ENCODE measurements around the gene KBTBD4.
"Not testable (repeated sequence)": the region's sequence is repeated elsewhere in the genome, so short reads cannot be mapped to it uniquely, and the experiment has no call there.

The KBTBD4 gene

GRCh38 chr11:47552566-47553405, 26.0 kb downstream of the KBTBD4 start, which contains the start of gene CELF1:
TSS of gene CELF1 (minus strand) at chr11:47553132. CDS start at chr11:47499523, 53,609 bp downstream.
- peak within 1 kb of the TSS; percentile 86 for H3K4me3 ChIP-seq (ENCODE audit: low read depth, low read length)
- TF ChIP-seq CTCF (IDR thresholded peaks at IDR 0.05; ENCODE audit: low read depth, low read length, missing control alignments) = peak; percentile 65
- in situ Hi-C loops (cut with HindIII; ENCODE audit: low sequenced_read_pairs) = no loop called here
- peak; percentile 57 for DNase-seq (ENCODE audit: low read depth)

- DNase-seq (ENCODE audit: low read depth) = no peak
- no peak for TF ChIP-seq CTCF (IDR thresholded peaks at IDR 0.05; ENCODE audit: low read depth, low read length, missing control alignments)
- H3K4me3 ChIP-seq (ENCODE audit: low read depth, low read length) = peak overlapping the region; percentile 86
- in situ Hi-C loops (cut with HindIII; ENCODE audit: low sequenced_read_pairs) = no loop called here
Measured at GRCh38 chr11:47552056-47552565, 26.7 kb downstream of the KBTBD4 start.

GRCh38 chr11:47551086-47551485, 27.7 kb downstream of the KBTBD4 start:
- TF ChIP-seq CTCF (IDR thresholded peaks at IDR 0.05; ENCODE audit: low read depth, low read length, missing control alignments) = peak; percentile 58
- peak overlapping the region; percentile 86 for H3K4me3 ChIP-seq (ENCODE audit: low read depth, low read length)
- in situ Hi-C loops (cut with HindIII; ENCODE audit: low sequenced_read_pairs) = no loop called here
- DNase-seq (ENCODE audit: low read depth) = no peak

GRCh38 chr11:47550288-47551047, 28.3 kb downstream of the KBTBD4 start:
- no peak for TF ChIP-seq CTCF (IDR thresholded peaks at IDR 0.05; ENCODE audit: low read depth, low read length, missing control alignments)
- no peak overlapping the region for H3K4me3 ChIP-seq (ENCODE audit: low read depth, low read length)
- no peak for DNase-seq (ENCODE audit: low read depth)
- in situ Hi-C loops (cut with HindIII; ENCODE audit: low sequenced_read_pairs) = no loop called here

- H3K4me3 ChIP-seq (ENCODE audit: low read depth, low read length); in situ Hi-C loops (cut with HindIII; ENCODE audit: low sequenced_read_pairs); DNase-seq (ENCODE audit: low read depth): not testable (repeated sequence)
Measured at GRCh38 chr11:47546274-47546673, 32.5 kb downstream of the KBTBD4 start.

GRCh38 chr11:47545298-47545697, 33.5 kb downstream of the KBTBD4 start:
- H3K4me3 ChIP-seq (ENCODE audit: low read depth, low read length) = no peak overlapping the region
- in situ Hi-C loops (cut with HindIII; ENCODE audit: low sequenced_read_pairs) = no loop called here
- DNase-seq (ENCODE audit: low read depth) = no peak
- no peak for TF ChIP-seq CTCF (IDR thresholded peaks at IDR 0.05; ENCODE audit: low read depth, low read length, missing control alignments)

Measured in astrocyte of the cerebellum (primary cell).